ENCODE results near the gene C1orf21. TPM values are rescaled to one million over a fixed set of nuclear protein-coding genes. Genes with fewer than 3 reads are reported as not detected.

Gene C1orf21
- total and polyA plus RNA-seq, 2 donors (not counting 1 experiment from before 2014, with no cell fraction given) = under 0.01 to 0.32 TPM

DNA sequence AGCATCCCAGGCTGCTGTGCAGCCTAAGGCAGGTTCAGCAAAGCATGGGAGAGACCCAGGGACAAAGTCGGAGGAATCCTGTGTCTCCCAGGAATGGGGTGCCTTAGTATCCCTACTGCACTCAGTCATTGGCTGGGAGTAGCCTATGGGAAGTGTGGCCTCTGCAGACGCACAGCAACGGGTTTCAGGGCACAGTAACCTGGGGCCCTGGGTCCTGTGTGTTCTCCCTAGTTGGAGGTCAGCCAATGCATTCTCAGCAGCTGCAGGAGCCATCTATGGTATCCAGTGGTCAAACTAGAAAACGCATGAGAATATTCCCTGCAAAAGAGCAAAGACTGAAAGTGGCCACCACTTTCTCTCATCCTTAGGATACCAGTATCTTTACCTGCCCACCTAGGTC is 13.7 kb upstream of the C1orf21 start:
- Mint-ChIP-seq H3K4me1 (no peaks in the 10 kb centered on the region), H3K4me3 (no peak overlapping the region), H3K27me3 (peaks cover 11% of the 10 kb centered on the region), H3K27ac (no peak overlapping the region), H3K9me3 (ENCODE audit: insufficient read depth) (no peaks in the 10 kb centered on the region)
- intact Hi-C loops (cut with micrococcal nuclease) = no loop called here
- no peak overlapping the region for H3K27ac ChIP-seq (ENCODE audit: low read length in 2 of 2)
- H3K27me3 ChIP-seq (replicated peaks in 1 of 4; ENCODE audit: control extremely low read depth in 1 of 4, control insufficient read depth in 3 of 4, insufficient read depth in 4 of 4, low read length in 3 of 4) = no peaks in the 10 kb centered on the region
- no peaks in the 10 kb centered on the region for H3K79me2 ChIP-seq (ENCODE audit: control insufficient read depth, insufficient read depth, low read length)
- no peaks in the 10 kb centered on the region for H3K9me3 ChIP-seq (ENCODE audit: control extremely low read depth in 1 of 3, control insufficient read depth in 2 of 3, insufficient read depth in 1 of 3, low read length in 2 of 3)
- no peak overlapping the region for H3K4me3 ChIP-seq (ENCODE audit: control extremely low read depth in 1 of 5, extremely low read depth in 1 of 5, insufficient read depth in 1 of 5, low read depth in 2 of 5, low read length in 4 of 5)
- H4K20me1 ChIP-seq (ENCODE audit: control insufficient read depth, insufficient read depth, low read length, poor library complexity, severe bottlenecking) = no peaks in the 10 kb centered on the region
- no peaks in the 10 kb centered on the region for H3K36me3 ChIP-seq (replicated peaks in 1 of 2; ENCODE audit: control extremely low read depth in 1 of 2, control insufficient read depth in 1 of 2, extremely low read depth in 1 of 2, insufficient read depth in 2 of 2, low read length in 1 of 2)
- ATAC-seq (ENCODE audit: low read depth) = no peak
- WGBS (ENCODE audit: insufficient coverage) = 74% methylated on average over 2 of the region's 4 CpGs
- H3K4me1 ChIP-seq (ENCODE audit: control insufficient read depth in 2 of 2, insufficient read depth in 2 of 2, low read length in 2 of 2) = no peaks in the 10 kb centered on the region
- no peak overlapping the region for H3K4me2 ChIP-seq (replicated peaks; ENCODE audit: low read depth, low read length, poor library complexity, severe bottlenecking)
- TF ChIP-seq, protein P1, sequence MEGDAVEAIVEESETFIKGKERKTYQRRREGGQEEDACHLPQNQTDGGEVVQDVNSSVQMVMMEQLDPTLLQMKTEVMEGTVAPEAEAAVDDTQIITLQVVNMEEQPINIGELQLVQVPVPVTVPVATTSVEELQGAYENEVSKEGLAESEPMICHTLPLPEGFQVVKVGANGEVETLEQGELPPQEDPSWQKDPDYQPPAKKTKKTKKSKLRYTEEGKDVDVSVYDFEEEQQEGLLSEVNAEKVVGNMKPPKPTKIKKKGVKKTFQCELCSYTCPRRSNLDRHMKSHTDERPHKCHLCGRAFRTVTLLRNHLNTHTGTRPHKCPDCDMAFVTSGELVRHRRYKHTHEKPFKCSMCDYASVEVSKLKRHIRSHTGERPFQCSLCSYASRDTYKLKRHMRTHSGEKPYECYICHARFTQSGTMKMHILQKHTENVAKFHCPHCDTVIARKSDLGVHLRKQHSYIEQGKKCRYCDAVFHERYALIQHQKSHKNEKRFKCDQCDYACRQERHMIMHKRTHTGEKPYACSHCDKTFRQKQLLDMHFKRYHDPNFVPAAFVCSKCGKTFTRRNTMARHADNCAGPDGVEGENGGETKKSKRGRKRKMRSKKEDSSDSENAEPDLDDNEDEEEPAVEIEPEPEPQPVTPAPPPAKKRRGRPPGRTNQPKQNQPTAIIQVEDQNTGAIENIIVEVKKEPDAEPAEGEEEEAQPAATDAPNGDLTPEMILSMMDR (IDR thresholded peaks at IDR 0.05) = no peak
- TF ChIP-seq EZH2 (IDR thresholded peaks at IDR 0.05; ENCODE audit: borderline replicate concordance, insufficient read depth, low read depth, low read length, poor library complexity, severe bottlenecking) = no peak
- H3K9ac ChIP-seq (ENCODE audit: low read length) = no peak overlapping the region
- no peak for DNase-seq
- POLR2A ChIA-PET = no interaction called here
- CTCF ChIA-PET = no interaction called here
- H2AFZ ChIP-seq (ENCODE audit: insufficient read depth, low read depth, low read length, poor library complexity, severe bottlenecking) = no peak overlapping the region

DNA sequence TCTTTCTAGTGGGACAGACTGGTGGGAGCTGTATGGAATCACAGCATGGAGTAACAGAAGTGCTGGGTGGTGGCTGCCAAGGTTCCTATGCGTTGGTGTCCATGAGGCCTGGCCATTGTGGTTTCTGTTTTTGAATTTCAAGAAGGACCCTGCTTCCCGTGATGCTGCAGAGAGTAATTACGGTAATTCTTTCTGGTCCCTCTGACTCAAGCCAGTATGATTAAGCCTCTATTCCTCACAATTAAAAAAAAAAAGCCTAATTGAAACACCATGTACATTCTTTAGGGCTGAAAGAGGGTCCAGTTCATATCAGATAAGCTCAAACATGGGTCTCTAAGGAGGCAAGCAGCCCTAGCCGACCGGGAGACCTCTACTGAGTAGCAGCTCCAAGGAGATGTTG is 10.5 kb upstream of the C1orf21 start:
- H3K4me1 Mint-ChIP-seq = no peaks in the 10 kb centered on the region
- Histone ChIP-seq H3K27me3 (replicated peaks in 1 of 4; ENCODE audit: control extremely low read depth in 1 of 4, control insufficient read depth in 3 of 4, insufficient read depth in 4 of 4, low read length in 3 of 4) (peaks cover 0 to 4% (median 0%) of the 10 kb centered on the region in 4 experiments), H4K20me1 (ENCODE audit: control insufficient read depth, insufficient read depth, low read length, poor library complexity, severe bottlenecking) (no peaks in the 10 kb centered on the region), H2AFZ (ENCODE audit: insufficient read depth, low read depth, low read length, poor library complexity, severe bottlenecking) (no peak overlapping the region), H3K36me3 (replicated peaks in 1 of 2; ENCODE audit: control extremely low read depth in 1 of 2, control insufficient read depth in 1 of 2, extremely low read depth in 1 of 2, insufficient read depth in 2 of 2, low read length in 1 of 2) (no peaks in the 10 kb centered on the region), H3K79me2 (ENCODE audit: control insufficient read depth, insufficient read depth, low read length) (no peaks in the 10 kb centered on the region), H3K9ac (ENCODE audit: low read length) (no peak overlapping the region), H3K4me3 (ENCODE audit: control extremely low read depth in 1 of 5, extremely low read depth in 1 of 5, insufficient read depth in 1 of 5, low read depth in 2 of 5, low read length in 4 of 5) (no peak overlapping the region), H3K4me2 (replicated peaks; ENCODE audit: low read depth, low read length, poor library complexity, severe bottlenecking) (no peak overlapping the region), H3K9me3 (ENCODE audit: control extremely low read depth in 1 of 3, control insufficient read depth in 2 of 3, insufficient read depth in 1 of 3, low read length in 2 of 3) (peaks cover 0 to 2% (median 0%) of the 10 kb centered on the region in 3 donors), H3K27ac (ENCODE audit: low read length in 2 of 2) (no peak overlapping the region), H3K4me1 (ENCODE audit: control insufficient read depth in 2 of 2, insufficient read depth in 2 of 2, low read length in 2 of 2) (no peaks in the 10 kb centered on the region)
- H3K27ac Mint-ChIP-seq = no peak overlapping the region
- POLR2A ChIA-PET = no interaction called here
- intact Hi-C loops (cut with micrococcal nuclease) = no loop called here
- ATAC-seq (ENCODE audit: low read depth) = no peak
- CTCF ChIA-PET = interaction anchor here (0.7 kb wide), 1 partner anchor 153 kb away, joined by 4 read pairs; no protein-coding TSS in a partner anchor
- 98% methylated on average over 4 of the region's 5 CpGs for WGBS (ENCODE audit: insufficient coverage)
- H3K4me3 Mint-ChIP-seq = no peak overlapping the region
- no peak for TF ChIP-seq EZH2 (IDR thresholded peaks at IDR 0.05; ENCODE audit: borderline replicate concordance, insufficient read depth, low read depth, low read length, poor library complexity, severe bottlenecking)
- TF ChIP-seq, protein P1 (IDR thresholded peaks at IDR 0.05) = no peak
- no peak for DNase-seq
- H3K27me3 Mint-ChIP-seq = peaks cover 13% of the 10 kb centered on the region
- H3K9me3 Mint-ChIP-seq (ENCODE audit: insufficient read depth) = no peaks in the 10 kb centered on the region
